Daoy (cell line): ENCODE data around the gene KCNIP4. TPM values are rescaled to one million over a fixed set of nuclear protein-coding genes. Genes with fewer than 3 reads are reported as not detected.
A peak's percentile ranks its signal among the peaks of the same experiment; 100 is the strongest.

Source experiments
- DNase-seq: peaks from one replicate; pipeline ENCODE4 v3.0.0-alpha.2; 2015; ENCODE audit warnings: low read depth
- total RNA-seq: library from RNA; depleted of rRNA; stranded (reverse); fragments of >200 nt; shearing (Covaris generic); gene quantifications from 2 replicates; pipeline ENCODE4 v1.2.3, GENCODE V29; 2014

The KCNIP4 gene
- total RNA-seq, 1 experiment from 2014 or later: not detected

- no peak for DNase-seq
These were observed 259.8 kb downstream of the KCNIP4 start for GRCh38 chr4:21688596-21689265.

GRCh38 chr4:21685911-21686310 is 262.7 kb downstream of the KCNIP4 start:
- no peak for DNase-seq

- DNase-seq: no peak
These were observed 268.2 kb downstream of the KCNIP4 start for GRCh38 chr4:21680326-21680898.

- no peak for DNase-seq
These were observed 269.9 kb downstream of the KCNIP4 start for GRCh38 chr4:21678711-21679110.

- no peak for DNase-seq
These were observed 271.4 kb downstream of the KCNIP4 start for GRCh38 chr4:21677173-21677572.

- DNase-seq: no peak
These were observed 284.2 kb downstream of the KCNIP4 start for GRCh38 chr4:21664355-21664754.

GRCh38 chr4:21656832-21657231 is 291.7 kb downstream of the KCNIP4 start:
- peak; percentile 14 for DNase-seq

- DNase-seq: no peak
These were observed 293.5 kb downstream of the KCNIP4 start for GRCh38 chr4:21655031-21655430.

- no peak for DNase-seq
These were observed 295.9 kb downstream of the KCNIP4 start for GRCh38 chr4:21652508-21653231.

- no peak for DNase-seq
These were observed 299.0 kb downstream of the KCNIP4 start for GRCh38 chr4:21649391-21650090.

GRCh38 chr4:21645776-21646175 is 302.8 kb downstream of the KCNIP4 start:
- DNase-seq: no peak

GRCh38 chr4:21641696-21642095 is 306.9 kb downstream of the KCNIP4 start:
- DNase-seq: no peak

- DNase-seq: no peak
These were observed 310.3 kb downstream of the KCNIP4 start for GRCh38 chr4:21638171-21638725.

- DNase-seq: no peak
These were observed 319.5 kb downstream of the KCNIP4 start for GRCh38 chr4:21628916-21629610.

GRCh38 chr4:21628116-21628670 is 320.4 kb downstream of the KCNIP4 start:
- no peak for DNase-seq

GRCh38 chr4:21625447-21625846 is 323.1 kb downstream of the KCNIP4 start:
- DNase-seq: no peak

- DNase-seq: no peak
These were observed 343.6 kb downstream of the KCNIP4 start for GRCh38 chr4:21605006-21605405.

GRCh38 chr4:21596521-21596920 is 352.1 kb downstream of the KCNIP4 start:
- no peak for DNase-seq

- DNase-seq: no peak
These were observed 354.9 kb downstream of the KCNIP4 start for GRCh38 chr4:21593671-21594001.

- peak; percentile 5 for DNase-seq
These were observed 355.5 kb downstream of the KCNIP4 start for GRCh38 chr4:21592970-21593670.

- DNase-seq: no peak
These were observed 371.5 kb downstream of the KCNIP4 start for GRCh38 chr4:21577056-21577455.
